KMS-11 (cell line): ENCODE data around the gene CRTAP.
"Not testable (repeated sequence)": the region's sequence is repeated elsewhere in the genome, so short reads cannot be mapped to it uniquely, and the experiment has no call there.

Experiments used
- H2AFZ ChIP-seq: fragments of 200-600 bp; sonication (generic); 2 replicates; pipeline ENCODE4 v1.6.1; 2016; ENCODE audit warnings: antibody characterized with exemption, mixed run types, low read depth
- H3K27ac ChIP-seq: fragments of 200-600 bp; sonication (generic); 2 replicates; pipeline ENCODE4 v1.6.1; 2016; ENCODE audit warnings: mild to moderate bottlenecking, mixed run types
- H3K27me3 ChIP-seq: fragments of 200-600 bp; sonication (generic); 2 replicates; pipeline ENCODE4 v1.6.1; 2017; ENCODE audit warnings: mild to moderate bottlenecking, low read depth, mixed run types, moderate library complexity; ENCODE audit not compliant: insufficient read depth
- H3K36me3 ChIP-seq: fragments of 200-600 bp; sonication (generic); 2 replicates; pipeline ENCODE4 v1.6.1; 2017; ENCODE audit warnings: mild to moderate bottlenecking, mixed run types; ENCODE audit not compliant: insufficient read depth
- H3K4me1 ChIP-seq: fragments of 200-600 bp; sonication (generic); 2 replicates; pipeline ENCODE4 v1.6.1; 2016; ENCODE audit warnings: mild to moderate bottlenecking, low read depth, mixed run types; ENCODE audit not compliant: poor library complexity, severe bottlenecking
- H3K4me2 ChIP-seq: fragments of 200-600 bp; sonication (generic); 2 replicates; pipeline ENCODE4 v1.7.0; 2016; ENCODE audit warnings: mild to moderate bottlenecking, mixed run types
- H3K4me3 ChIP-seq: fragments of 200-600 bp; sonication (generic); IDR thresholded peaks from 2 replicates; pipeline ENCODE4 v1.6.1; 2017; ENCODE audit warnings: low read depth, low read length, mixed read lengths; ENCODE audit not compliant: insufficient read depth
- H3K79me2 ChIP-seq: fragments of 200-600 bp; sonication (generic); 2 replicates; pipeline ENCODE4 v1.6.1; 2016; ENCODE audit warnings: low read depth, mixed run types; ENCODE audit not compliant: insufficient read depth
- H3K9ac ChIP-seq: fragments of 200-600 bp; sonication (generic); 2 replicates; pipeline ENCODE4 v1.6.1; 2016; ENCODE audit warnings: mild to moderate bottlenecking, mixed run types
- H4K20me1 ChIP-seq: fragments of 200-600 bp; sonication (generic); 2 replicates; pipeline ENCODE4 v1.6.1; 2016; ENCODE audit warnings: mild to moderate bottlenecking, mixed run types; ENCODE audit not compliant: insufficient read depth
- CTCF ChIP-seq: fragments of 200-600 bp; sonication (generic); conservative IDR thresholded peaks from 2 replicates; pipeline ENCODE4 v1.6.1; 2017; ENCODE audit warnings: low read depth, mild to moderate bottlenecking, antibody characterized with exemption, low read length, moderate library complexity, mixed read lengths

The CRTAP gene

GRCh38 chr3:33113772-33114621 is at the start of gene CRTAP:
Gene CRTAP, plus strand, starts transcription at chr3:33114014. Its CDS starts 64 bp downstream, at chr3:33114078.
- Histone ChIP-seq H3K4me2 (peak within 1 kb of the TSS; percentile 84), H3K27ac (peak within 1 kb of the TSS; percentile 73), H3K36me3 (no peaks in the 10 kb centered on the region), H3K79me2 (no peaks in the 10 kb centered on the region), H3K9ac (peak within 1 kb of the TSS; percentile 56; the same call in 1 of the 2 replicates), H3K27me3 (no peaks in the 10 kb centered on the region), H3K4me3 (peak within 1 kb of the TSS; percentile 58), H3K4me1 (no peaks in the 10 kb centered on the region), H2AFZ (peak within 1 kb of the TSS; percentile 96), H4K20me1 (no peaks in the 10 kb centered on the region)
- no peak for TF ChIP-seq CTCF

- H3K4me2 ChIP-seq, result no peak overlapping the region
- H3K79me2 ChIP-seq, result no peaks in the 10 kb centered on the region
- no peaks in the 10 kb centered on the region for H4K20me1 ChIP-seq
- H3K27ac ChIP-seq, result no peak overlapping the region
- no peak overlapping the region for H3K9ac ChIP-seq
- no peaks in the 10 kb centered on the region for H3K36me3 ChIP-seq
- no peak; the same call in 1 of the 2 replicates for TF ChIP-seq CTCF
- no peak overlapping the region for H3K4me3 ChIP-seq
- no peak overlapping the region for H2AFZ ChIP-seq
- H3K4me1 ChIP-seq, result no peaks in the 10 kb centered on the region
- no peaks in the 10 kb centered on the region for H3K27me3 ChIP-seq
Observed at GRCh38 chr3:33064929-33065328, 48.9 kb upstream of the CRTAP start.

- no peak overlapping the region for H3K9ac ChIP-seq
- no peak overlapping the region for H2AFZ ChIP-seq
- no peak overlapping the region for H3K4me2 ChIP-seq
- H3K36me3 ChIP-seq, result no peaks in the 10 kb centered on the region
- no peak for TF ChIP-seq CTCF
- no peak overlapping the region for H3K4me3 ChIP-seq
- H3K27ac ChIP-seq, result no peak overlapping the region
- no peaks in the 10 kb centered on the region for H4K20me1 ChIP-seq
- H3K27me3 ChIP-seq, result no peaks in the 10 kb centered on the region
- H3K79me2 ChIP-seq, result no peaks in the 10 kb centered on the region
- H3K4me1 ChIP-seq, result no peaks in the 10 kb centered on the region
Observed at GRCh38 chr3:33067484-33067883, 46.3 kb upstream of the CRTAP start.

- H3K36me3 ChIP-seq, H3K27ac ChIP-seq, H3K9ac ChIP-seq, H2AFZ ChIP-seq, H3K79me2 ChIP-seq, H3K4me2 ChIP-seq, H3K27me3 ChIP-seq, H3K4me1 ChIP-seq, H4K20me1 ChIP-seq, H3K4me3 ChIP-seq: not testable (repeated sequence)
Observed at GRCh38 chr3:33069862-33070261, 44.0 kb upstream of the CRTAP start.

- Histone ChIP-seq H3K27me3 (no peaks in the 10 kb centered on the region), H3K4me1 (no peaks in the 10 kb centered on the region), H3K27ac (no peak overlapping the region), H2AFZ (no peak overlapping the region), H3K4me3 (no peak overlapping the region), H3K4me2 (no peak overlapping the region), H3K36me3 (no peaks in the 10 kb centered on the region), H3K9ac (no peak overlapping the region), H3K79me2 (no peaks in the 10 kb centered on the region), H4K20me1 (no peaks in the 10 kb centered on the region)
- no peak for TF ChIP-seq CTCF
Observed at GRCh38 chr3:33071181-33071580, 42.6 kb upstream of the CRTAP start.
